PC-9 (cell line): ENCODE data around the gene BTK.

Source experiments
- CTCF ChIP-seq: fragments of 200-600 bp; sonication (generic); conservative IDR thresholded peaks from 2 replicates; pipeline ENCODE4 v1.6.1; 2017; ENCODE audit warnings: mixed run types, antibody characterized with exemption, mild to moderate bottlenecking, moderate library complexity
- EZH2 ChIP-seq: fragments of 200-600 bp; sonication (generic); IDR thresholded peaks from 2 replicates; pipeline ENCODE4 v1.8.0; 2017; ENCODE audit warnings: antibody characterized with exemption, low read depth

- no peak for TF ChIP-seq CTCF
- no peak for TF ChIP-seq EZH2
These were observed 26.0 kb upstream of the BTK start for GRCh38 chrX:101411984-101412383.
